Kidney (tissue), 14 donors: ENCODE data around the gene H3-3A. TPM values are rescaled to one million over a fixed set of nuclear protein-coding genes. Genes with fewer than 3 reads are reported as not detected.

Source experiments
- DNase-seq, 5 donors: peaks; one replicate each; pipeline ENCODE4 v3.0.0-alpha.2; 2013 to 2020
- FAIRE-seq: peaks from 2 replicates; lab custom pipeline; 2012; peaks lifted over from hg19 to GRCh38; lab: Jason Lieb, UNC
- H3K27ac ChIP-seq, 2 donors: one replicate each; pipeline ENCODE4 v1.7.0; 2013; ENCODE audit warnings: low read depth in 2 of 2, low read length in 2 of 2, inconsistent platforms in 1 of 2
- H3K27me3 ChIP-seq: one replicate; pipeline ENCODE4 v1.7.1; 2013; ENCODE audit warnings: low read length, inconsistent platforms; ENCODE audit not compliant: control insufficient read depth, insufficient read depth
- H3K36me3 ChIP-seq, 3 donors: one replicate each; pipeline versions ENCODE4 v1.7.0 to v1.7.1; 2013; ENCODE audit warnings: low read length in 3 of 3, control low read depth in 1 of 3, inconsistent platforms in 1 of 3; ENCODE audit not compliant: insufficient read depth in 3 of 3, control insufficient read depth in 2 of 3
- H3K4me1 ChIP-seq, 3 donors: one replicate each; pipeline versions ENCODE4 v1.7.0 to v1.7.1; 2013; ENCODE audit warnings: low read length in 3 of 3, inconsistent platforms in 1 of 3, low read depth in 1 of 3; ENCODE audit not compliant: control insufficient read depth in 2 of 3, insufficient read depth in 2 of 3
- H3K4me3 ChIP-seq, 3 donors: one replicate each; pipeline versions ENCODE4 v1.7.0 to v1.8.1; 2013; ENCODE audit warnings: low read length in 3 of 3, control low read depth in 1 of 3, inconsistent platforms in 1 of 3
- H3K9ac ChIP-seq, 3 donors: one replicate each; pipeline versions ENCODE4 v1.7.0 to v1.7.1; 2013; ENCODE audit warnings: low read length in 3 of 3, control low read depth in 1 of 3, inconsistent platforms in 1 of 3
- H3K9me3 ChIP-seq, 3 donors: one replicate each; pipeline versions ENCODE4 v1.7.0 to v1.7.1; 2013; ENCODE audit warnings: low read length in 3 of 3, control low read depth in 1 of 3, inconsistent platforms in 1 of 3; ENCODE audit not compliant: control insufficient read depth in 2 of 3, insufficient read depth in 1 of 3
- intact Hi-C: fragments of 100-400 bp; cut with DNase I; formaldehyde crosslinking; loops from one replicate; pipeline ENCODE4 v1.11.1; 2022
- polyA plus RNA-seq: library from polyadenylated mRNA; stranded (reverse); fragments of 350-450 nt; fragmentation: Illumina TruSeq; extraction: RNeasy Lipid Tissue Mini Kit (QIAGEN cat#74804); gene quantifications from one replicate; pipeline ENCODE4 v1.2.3, GENCODE V29; 2014; ENCODE audit warnings: low read depth, low replicate concordance; ENCODE audit not compliant: insufficient read depth
- total RNA-seq: library from RNA; stranded (reverse); fragmentation: NEBNext Ultra II Directional; extraction: Animal tissue kit (Norgen Biotek cat#: 25700); gene quantifications from one replicate; pipeline ENCODE4 v1.2.1, GENCODE V29; 2021
- TF ChIP-seq, protein P1 (sequence below): IDR thresholded peaks from 3 replicates; pipeline ENCODE4 v1.5.1; 2012; ENCODE audit warnings: mild to moderate bottlenecking, moderate library complexity, borderline replicate concordance; ENCODE audit not compliant: insufficient read depth; ENCODE audit errors: extremely low read depth
- donor health status: control.
- donor health status: control.
- donor health status: control.
- donor health status: control.
- donor health status: control.
- donor health status: DM: yes; HTN: yes; CAD: no.
- donor health status: Normal renal cell carcinoma (clear cell type).

H3-3A gene
- total and polyA plus RNA-seq, 2 donors from 2014 or later = 404 to 524 TPM

DNA sequence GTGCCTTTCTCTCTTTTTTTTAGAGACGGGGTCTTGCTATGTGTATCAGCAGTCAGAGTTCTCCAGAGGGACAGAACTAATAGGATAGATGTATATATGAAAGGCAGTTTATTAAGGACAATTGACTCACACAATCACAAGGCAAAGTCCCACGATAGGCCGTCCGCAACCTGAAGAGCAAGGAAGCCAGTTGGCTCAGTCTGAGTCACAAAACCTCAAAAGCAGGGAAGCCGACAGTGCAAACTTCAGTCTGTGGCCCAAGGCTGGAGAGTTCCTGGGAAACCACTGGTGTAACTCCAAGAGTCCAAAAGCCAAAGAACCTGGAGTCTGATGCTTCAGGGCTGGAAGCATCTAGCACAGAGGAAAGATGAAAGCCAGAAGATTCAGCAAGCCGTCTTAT lies 16.3 kb upstream of the H3-3A start:
- Histone ChIP-seq H3K27me3 (no peaks in the 10 kb centered on the region), H3K27ac (no peak overlapping the region), H3K9me3 (no peaks in the 10 kb centered on the region), H3K4me3 (no peak overlapping the region), H3K36me3 (no peaks in the 10 kb centered on the region), H3K9ac (no peak overlapping the region), H3K4me1 (no peaks in the 10 kb centered on the region)
- FAIRE-seq (no peak), DNase-seq (no peak)
- TF ChIP-seq, protein P1, sequence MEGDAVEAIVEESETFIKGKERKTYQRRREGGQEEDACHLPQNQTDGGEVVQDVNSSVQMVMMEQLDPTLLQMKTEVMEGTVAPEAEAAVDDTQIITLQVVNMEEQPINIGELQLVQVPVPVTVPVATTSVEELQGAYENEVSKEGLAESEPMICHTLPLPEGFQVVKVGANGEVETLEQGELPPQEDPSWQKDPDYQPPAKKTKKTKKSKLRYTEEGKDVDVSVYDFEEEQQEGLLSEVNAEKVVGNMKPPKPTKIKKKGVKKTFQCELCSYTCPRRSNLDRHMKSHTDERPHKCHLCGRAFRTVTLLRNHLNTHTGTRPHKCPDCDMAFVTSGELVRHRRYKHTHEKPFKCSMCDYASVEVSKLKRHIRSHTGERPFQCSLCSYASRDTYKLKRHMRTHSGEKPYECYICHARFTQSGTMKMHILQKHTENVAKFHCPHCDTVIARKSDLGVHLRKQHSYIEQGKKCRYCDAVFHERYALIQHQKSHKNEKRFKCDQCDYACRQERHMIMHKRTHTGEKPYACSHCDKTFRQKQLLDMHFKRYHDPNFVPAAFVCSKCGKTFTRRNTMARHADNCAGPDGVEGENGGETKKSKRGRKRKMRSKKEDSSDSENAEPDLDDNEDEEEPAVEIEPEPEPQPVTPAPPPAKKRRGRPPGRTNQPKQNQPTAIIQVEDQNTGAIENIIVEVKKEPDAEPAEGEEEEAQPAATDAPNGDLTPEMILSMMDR = no peak
- intact Hi-C loops = no loop called here

DNA sequence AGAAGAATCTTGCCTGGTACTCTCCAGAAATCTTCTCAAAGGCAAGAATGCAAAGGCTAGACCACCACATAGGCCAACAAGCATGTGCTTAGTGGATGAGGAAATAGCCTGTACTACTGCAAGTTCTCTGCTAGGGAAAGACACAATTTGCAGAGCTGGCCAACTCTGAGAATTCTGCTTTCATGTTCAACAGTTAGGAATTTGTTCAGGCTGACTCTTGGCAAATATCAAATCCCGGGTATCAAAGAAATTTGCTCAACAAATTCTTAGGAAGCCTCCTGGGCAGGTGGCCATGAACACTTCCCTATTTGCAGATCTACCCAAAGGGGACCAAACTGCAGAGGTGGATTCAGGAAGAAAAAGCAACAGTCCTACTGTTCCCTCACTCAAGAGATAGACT lies 15.0 kb upstream of the H3-3A start:
- no peak for FAIRE-seq
- no peak for DNase-seq
- intact Hi-C loops = no loop called here

DNA sequence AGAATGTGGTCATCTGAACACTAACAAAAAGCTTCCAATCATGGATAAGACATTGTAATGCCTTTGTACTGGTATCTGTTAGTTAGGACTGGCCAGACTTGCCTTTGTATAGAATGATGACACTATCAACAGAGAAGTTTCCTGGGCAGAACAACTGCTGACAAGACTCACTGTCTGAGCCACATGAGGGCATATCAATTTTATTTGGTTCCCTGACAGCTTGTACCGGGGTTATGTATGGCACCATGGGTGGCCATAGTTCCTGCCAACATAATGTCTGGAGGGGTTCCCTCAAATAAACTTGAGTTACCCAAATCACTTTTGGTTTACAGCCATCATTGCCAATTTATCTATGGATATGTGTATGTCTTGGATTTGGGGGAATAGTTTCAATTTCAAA lies 13.6 kb upstream of the H3-3A start:
- H3K9ac ChIP-seq = no peak overlapping the region
- FAIRE-seq = no peak
- no peaks in the 10 kb centered on the region for H3K36me3 ChIP-seq
- H3K4me3 ChIP-seq = no peak overlapping the region
- no peak for DNase-seq
- TF ChIP-seq, protein P1 = no peak
- intact Hi-C loops = no loop called here
- no peaks in the 10 kb centered on the region for H3K9me3 ChIP-seq
- no peaks in the 10 kb centered on the region for H3K27me3 ChIP-seq
- H3K4me1 ChIP-seq = no peaks in the 10 kb centered on the region
- no peak overlapping the region for H3K27ac ChIP-seq

More for the DNA sequence above, 15.0 kb upstream of the H3-3A start:
- Histone ChIP-seq H3K27me3 (no peaks in the 10 kb centered on the region), H3K4me1 (no peaks in the 10 kb centered on the region), H3K27ac (no peak overlapping the region), H3K9me3 (no peaks in the 10 kb centered on the region), H3K4me3 (no peak overlapping the region), H3K9ac (no peak overlapping the region), H3K36me3 (no peaks in the 10 kb centered on the region)
- TF ChIP-seq, protein P1 = no peak

DNA sequence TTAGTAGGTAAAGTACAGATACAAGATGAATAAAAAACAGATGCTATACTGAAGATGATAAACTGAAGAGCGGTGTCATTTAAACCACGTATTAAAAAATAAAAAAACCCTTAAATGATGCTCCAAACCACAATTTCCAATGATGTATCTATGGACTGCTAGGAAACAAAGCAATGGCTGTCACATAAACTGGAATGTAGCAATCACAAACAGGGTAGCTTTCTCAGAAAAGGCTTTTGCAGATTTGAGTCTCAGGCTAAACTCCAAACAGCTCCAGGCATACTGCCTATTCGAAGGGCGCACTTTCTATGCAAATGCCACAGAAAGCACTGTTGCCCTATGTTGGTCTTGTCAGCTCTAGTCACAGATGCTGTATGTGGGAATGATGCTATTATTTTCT lies 12.4 kb upstream of the H3-3A start:
- Histone ChIP-seq H3K36me3 (no peaks in the 10 kb centered on the region), H3K4me3 (no peak overlapping the region), H3K4me1 (no peaks in the 10 kb centered on the region), H3K9ac (no peak overlapping the region), H3K9me3 (no peaks in the 10 kb centered on the region), H3K27me3 (no peaks in the 10 kb centered on the region), H3K27ac (no peak overlapping the region)
- no peak for DNase-seq
- intact Hi-C loops = no loop called here
- FAIRE-seq = no peak
- TF ChIP-seq, protein P1 = no peak
